SK-N-SH treated with all-trans-retinoic acid at 6 μM for 48 hours (cell line): ENCODE results near the gene CORO7.

Source experiments
- ATAC-seq: fragments of 200-7000 bp; cut with Tn5 transposase; 3 replicates; pipeline ENCODE4 v1.9.1; 2020; ENCODE audit warnings: mild to moderate bottlenecking, moderate library complexity
- ARNTL ChIP-seq: fragments of 450-650 bp; formaldehyde crosslinking; IDR thresholded peaks from 2 replicates; pipeline ENCODE4 v1.5.0; 2020; ENCODE audit warnings: low read depth, mild to moderate bottlenecking, moderate library complexity, borderline replicate concordance
- BACH2 ChIP-seq: fragments of 250-450 bp; sonication (Bioruptor Pico); IDR thresholded peaks from 2 replicates; pipeline ENCODE4 v1.9.0; 2021; ENCODE audit warnings: mild to moderate bottlenecking, borderline replicate concordance
- CSDC2 ChIP-seq: fragments of 250-450 bp; sonication (Bioruptor Pico); IDR thresholded peaks from 2 replicates; pipeline ENCODE4 v1.5.0; 2020; ENCODE audit warnings: mild to moderate bottlenecking, moderate library complexity
- ESRRG ChIP-seq: fragments of 250-450 bp; sonication (Bioruptor Pico); IDR thresholded peaks from 2 replicates; pipeline ENCODE4 v1.6.1; 2021; ENCODE audit warnings: mild to moderate bottlenecking
- GLIS3 ChIP-seq: fragments of 250-450 bp; sonication (Bioruptor Pico); IDR thresholded peaks from 2 replicates; pipeline ENCODE4 v1.5.0; 2020; ENCODE audit warnings: mild to moderate bottlenecking, moderate library complexity
- ISL1 ChIP-seq: fragments of 250-450 bp; sonication (Bioruptor Pico); IDR thresholded peaks from 2 replicates; pipeline ENCODE4 v2.1.2; 2022; ENCODE audit warnings: mild to moderate bottlenecking, moderate library complexity
- OSR1 ChIP-seq: fragments of 250-450 bp; sonication (Bioruptor Pico); IDR thresholded peaks from 2 replicates; pipeline ENCODE4 v1.8.0; 2022; ENCODE audit warnings: moderate library complexity, mild to moderate bottlenecking, inconsistent platforms
- PPARA ChIP-seq: fragments of 250-450 bp; sonication (Bioruptor Pico); IDR thresholded peaks from 2 replicates; pipeline ENCODE4 v1.5.0; 2020; ENCODE audit warnings: mild to moderate bottlenecking, borderline replicate concordance
- SNAI2 ChIP-seq: fragments of 250-450 bp; sonication (Bioruptor Pico); IDR thresholded peaks from 2 replicates; pipeline ENCODE4 v1.5.0; 2020; ENCODE audit warnings: mild to moderate bottlenecking, moderate library complexity
- TCF4 ChIP-seq: fragments of 250-450 bp; sonication (Bioruptor Pico); IDR thresholded peaks from 2 replicates; pipeline ENCODE4 v1.8.0; 2021; ENCODE audit warnings: mild to moderate bottlenecking, moderate library complexity, borderline replicate concordance
- TOX ChIP-seq: fragments of 250-450 bp; sonication (Bioruptor Pico); IDR thresholded peaks from 2 replicates; pipeline ENCODE4 v1.8.0; 2021; ENCODE audit warnings: mild to moderate bottlenecking, moderate library complexity, borderline replicate concordance
- ZC3H10 ChIP-seq: fragments of 250-450 bp; sonication (Bioruptor Pico); IDR thresholded peaks from 2 replicates; pipeline ENCODE4 v1.5.1; 2021; ENCODE audit warnings: mild to moderate bottlenecking, moderate library complexity
- ZFP30 ChIP-seq: fragments of 450-650 bp; formaldehyde crosslinking; IDR thresholded peaks from 2 replicates; pipeline ENCODE4 v1.5.0; 2022; ENCODE audit warnings: mild to moderate bottlenecking, moderate library complexity
- ZNF70 ChIP-seq: fragments of 450-650 bp; formaldehyde crosslinking; IDR thresholded peaks from 2 replicates; pipeline ENCODE4 v1.5.0; 2020; ENCODE audit warnings: mild to moderate bottlenecking, moderate library complexity
- ZNF8 ChIP-seq: fragments of 450-650 bp; formaldehyde crosslinking; IDR thresholded peaks from 2 replicates; pipeline ENCODE4 v1.5.0; 2020; ENCODE audit warnings: mild to moderate bottlenecking, moderate library complexity
- TF ChIP-seq, protein P1 (sequence below): fragments of 250-450 bp; sonication (Bioruptor Pico); IDR thresholded peaks from 2 replicates; pipeline ENCODE4 v1.8.0; 2021; ENCODE audit warnings: low read depth, mild to moderate bottlenecking, moderate library complexity, borderline replicate concordance
- TF ChIP-seq, protein P2 (sequence below): fragments of 250-450 bp; sonication (Bioruptor Pico); IDR thresholded peaks from 2 replicates; pipeline ENCODE4 v1.5.1; 2021; ENCODE audit warnings: mild to moderate bottlenecking, moderate library complexity
- TF ChIP-seq, protein P3 (sequence below): fragments of 250-450 bp; sonication (Bioruptor Pico); IDR thresholded peaks from 2 replicates; pipeline ENCODE4 v1.5.0; 2020; ENCODE audit warnings: mild to moderate bottlenecking, moderate library complexity
- TF ChIP-seq, protein P4 (sequence below): fragments of 250-450 bp; sonication (Bioruptor Pico); IDR thresholded peaks from 2 replicates; pipeline ENCODE4 v1.8.0; 2020; ENCODE audit warnings: mild to moderate bottlenecking, moderate library complexity, borderline replicate concordance
- TF ChIP-seq, protein P5 (sequence below): fragments of 250-450 bp; sonication (Bioruptor Pico); IDR thresholded peaks from 2 replicates; pipeline ENCODE4 v1.5.1; 2020; ENCODE audit warnings: low read depth, mild to moderate bottlenecking, moderate library complexity

CORO7 gene

DNA sequence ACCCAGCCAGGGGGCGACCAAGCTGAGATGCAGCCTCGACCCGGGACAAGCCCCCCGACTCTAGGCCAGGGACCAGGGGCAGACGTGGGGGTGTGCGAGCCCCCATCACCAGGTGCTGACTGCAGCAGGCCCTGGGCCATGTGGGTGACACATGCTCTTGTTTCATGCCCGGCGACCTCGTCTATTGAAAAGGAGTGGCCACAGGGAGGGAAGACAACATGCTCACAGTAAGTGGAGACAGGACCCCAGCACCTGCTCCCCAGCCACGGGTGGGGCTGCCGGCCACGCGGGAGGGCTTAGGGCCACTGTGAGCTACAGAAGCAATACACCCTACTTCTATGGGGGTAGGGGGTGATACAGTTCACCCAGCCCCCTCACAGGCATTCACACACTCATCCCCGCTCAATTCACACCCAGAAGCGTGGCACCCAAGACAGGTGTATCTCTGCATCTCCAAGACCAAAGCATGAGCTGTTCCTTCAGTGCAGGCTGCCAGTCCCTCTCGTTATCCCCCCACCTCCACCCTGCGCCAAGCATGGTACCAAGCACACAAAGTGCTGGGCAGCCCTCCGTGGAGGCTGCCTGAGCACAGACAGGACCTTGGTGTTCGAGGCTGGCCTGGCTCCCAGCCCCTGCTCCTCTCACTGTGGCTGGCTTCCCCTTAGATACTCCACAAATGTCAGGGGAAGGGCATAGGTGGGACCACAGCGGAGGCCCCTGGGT, 31.2 kb downstream of the CORO7 start:
- peak; percentile 8 for ATAC-seq
- TF ChIP-seq ARNTL (CRISPR knock-in tag) (no peak), TOX (no peak), CSDC2 (no peak), ISL1 (no peak), ZNF70 (CRISPR knock-in tag) (no peak), OSR1 (CRISPR knock-in tag) (no peak), ZFP30 (CRISPR knock-in tag) (no peak), BACH2 (CRISPR knock-in tag) (no peak), SNAI2 (no peak), TCF4 (no peak)
- TF ChIP-seq, protein P1, sequence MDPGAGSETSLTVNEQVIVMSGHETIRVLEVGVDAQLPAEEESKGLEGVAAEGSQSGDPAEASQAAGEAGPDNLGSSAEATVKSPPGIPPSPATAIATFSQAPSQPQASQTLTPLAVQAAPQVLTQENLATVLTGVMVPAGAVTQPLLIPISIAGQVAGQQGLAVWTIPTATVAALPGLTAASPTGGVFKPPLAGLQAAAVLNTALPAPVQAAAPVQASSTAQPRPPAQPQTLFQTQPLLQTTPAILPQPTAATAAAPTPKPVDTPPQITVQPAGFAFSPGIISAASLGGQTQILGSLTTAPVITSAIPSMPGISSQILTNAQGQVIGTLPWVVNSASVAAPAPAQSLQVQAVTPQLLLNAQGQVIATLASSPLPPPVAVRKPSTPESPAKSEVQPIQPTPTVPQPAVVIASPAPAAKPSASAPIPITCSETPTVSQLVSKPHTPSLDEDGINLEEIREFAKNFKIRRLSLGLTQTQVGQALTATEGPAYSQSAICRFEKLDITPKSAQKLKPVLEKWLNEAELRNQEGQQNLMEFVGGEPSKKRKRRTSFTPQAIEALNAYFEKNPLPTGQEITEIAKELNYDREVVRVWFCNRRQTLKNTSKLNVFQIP (CRISPR knock-in tag): no peak
- TF ChIP-seq, protein P2, sequence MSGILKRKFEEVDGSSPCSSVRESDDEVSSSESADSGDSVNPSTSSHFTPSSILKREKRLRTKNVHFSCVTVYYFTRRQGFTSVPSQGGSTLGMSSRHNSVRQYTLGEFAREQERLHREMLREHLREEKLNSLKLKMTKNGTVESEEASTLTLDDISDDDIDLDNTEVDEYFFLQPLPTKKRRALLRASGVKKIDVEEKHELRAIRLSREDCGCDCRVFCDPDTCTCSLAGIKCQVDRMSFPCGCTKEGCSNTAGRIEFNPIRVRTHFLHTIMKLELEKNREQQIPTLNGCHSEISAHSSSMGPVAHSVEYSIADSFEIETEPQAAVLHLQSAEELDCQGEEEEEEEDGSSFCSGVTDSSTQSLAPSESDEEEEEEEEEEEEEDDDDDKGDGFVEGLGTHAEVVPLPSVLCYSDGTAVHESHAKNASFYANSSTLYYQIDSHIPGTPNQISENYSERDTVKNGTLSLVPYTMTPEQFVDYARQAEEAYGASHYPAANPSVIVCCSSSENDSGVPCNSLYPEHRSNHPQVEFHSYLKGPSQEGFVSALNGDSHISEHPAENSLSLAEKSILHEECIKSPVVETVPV (CRISPR knock-in tag): no peak
- TF ChIP-seq, protein P3, sequence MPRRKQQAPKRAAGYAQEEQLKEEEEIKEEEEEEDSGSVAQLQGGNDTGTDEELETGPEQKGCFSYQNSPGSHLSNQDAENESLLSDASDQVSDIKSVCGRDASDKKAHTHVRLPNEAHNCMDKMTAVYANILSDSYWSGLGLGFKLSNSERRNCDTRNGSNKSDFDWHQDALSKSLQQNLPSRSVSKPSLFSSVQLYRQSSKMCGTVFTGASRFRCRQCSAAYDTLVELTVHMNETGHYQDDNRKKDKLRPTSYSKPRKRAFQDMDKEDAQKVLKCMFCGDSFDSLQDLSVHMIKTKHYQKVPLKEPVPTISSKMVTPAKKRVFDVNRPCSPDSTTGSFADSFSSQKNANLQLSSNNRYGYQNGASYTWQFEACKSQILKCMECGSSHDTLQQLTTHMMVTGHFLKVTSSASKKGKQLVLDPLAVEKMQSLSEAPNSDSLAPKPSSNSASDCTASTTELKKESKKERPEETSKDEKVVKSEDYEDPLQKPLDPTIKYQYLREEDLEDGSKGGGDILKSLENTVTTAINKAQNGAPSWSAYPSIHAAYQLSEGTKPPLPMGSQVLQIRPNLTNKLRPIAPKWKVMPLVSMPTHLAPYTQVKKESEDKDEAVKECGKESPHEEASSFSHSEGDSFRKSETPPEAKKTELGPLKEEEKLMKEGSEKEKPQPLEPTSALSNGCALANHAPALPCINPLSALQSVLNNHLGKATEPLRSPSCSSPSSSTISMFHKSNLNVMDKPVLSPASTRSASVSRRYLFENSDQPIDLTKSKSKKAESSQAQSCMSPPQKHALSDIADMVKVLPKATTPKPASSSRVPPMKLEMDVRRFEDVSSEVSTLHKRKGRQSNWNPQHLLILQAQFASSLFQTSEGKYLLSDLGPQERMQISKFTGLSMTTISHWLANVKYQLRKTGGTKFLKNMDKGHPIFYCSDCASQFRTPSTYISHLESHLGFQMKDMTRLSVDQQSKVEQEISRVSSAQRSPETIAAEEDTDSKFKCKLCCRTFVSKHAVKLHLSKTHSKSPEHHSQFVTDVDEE: no peak
- TF ChIP-seq, protein P4, sequence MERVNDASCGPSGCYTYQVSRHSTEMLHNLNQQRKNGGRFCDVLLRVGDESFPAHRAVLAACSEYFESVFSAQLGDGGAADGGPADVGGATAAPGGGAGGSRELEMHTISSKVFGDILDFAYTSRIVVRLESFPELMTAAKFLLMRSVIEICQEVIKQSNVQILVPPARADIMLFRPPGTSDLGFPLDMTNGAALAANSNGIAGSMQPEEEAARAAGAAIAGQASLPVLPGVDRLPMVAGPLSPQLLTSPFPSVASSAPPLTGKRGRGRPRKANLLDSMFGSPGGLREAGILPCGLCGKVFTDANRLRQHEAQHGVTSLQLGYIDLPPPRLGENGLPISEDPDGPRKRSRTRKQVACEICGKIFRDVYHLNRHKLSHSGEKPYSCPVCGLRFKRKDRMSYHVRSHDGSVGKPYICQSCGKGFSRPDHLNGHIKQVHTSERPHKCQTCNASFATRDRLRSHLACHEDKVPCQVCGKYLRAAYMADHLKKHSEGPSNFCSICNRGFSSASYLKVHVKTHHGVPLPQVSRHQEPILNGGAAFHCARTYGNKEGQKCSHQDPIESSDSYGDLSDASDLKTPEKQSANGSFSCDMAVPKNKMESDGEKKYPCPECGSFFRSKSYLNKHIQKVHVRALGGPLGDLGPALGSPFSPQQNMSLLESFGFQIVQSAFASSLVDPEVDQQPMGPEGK (CRISPR knock-in tag): no peak
- TF ChIP-seq, all 23 proteins: peak for 0

DNA sequence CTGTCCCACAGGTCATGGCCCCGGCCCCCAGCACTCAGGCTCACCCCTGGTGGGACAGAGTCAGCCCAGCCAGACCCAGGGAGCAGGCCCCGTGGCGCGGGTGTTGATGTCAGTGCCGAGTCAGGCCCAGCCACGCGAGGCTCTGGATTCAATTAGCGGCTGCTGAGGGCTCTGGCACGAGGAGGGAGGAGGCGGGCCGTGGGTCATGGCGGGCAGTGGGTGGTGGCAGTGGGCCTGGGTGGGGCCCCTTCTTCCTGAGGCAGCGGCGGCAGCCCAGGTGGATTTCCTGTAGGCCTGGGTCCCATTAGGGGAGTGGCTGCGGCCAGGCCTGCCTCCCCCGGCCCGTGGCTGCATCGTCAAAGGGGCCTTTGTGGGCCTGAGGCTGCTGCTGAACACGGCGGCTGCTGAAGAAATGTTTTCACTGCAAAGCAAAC, 31.9 kb downstream of the CORO7 start:
- peak; percentile 64 for ATAC-seq

More for the DNA sequence above, 31.9 kb downstream of the CORO7 start:
- TF ChIP-seq, protein P5, sequence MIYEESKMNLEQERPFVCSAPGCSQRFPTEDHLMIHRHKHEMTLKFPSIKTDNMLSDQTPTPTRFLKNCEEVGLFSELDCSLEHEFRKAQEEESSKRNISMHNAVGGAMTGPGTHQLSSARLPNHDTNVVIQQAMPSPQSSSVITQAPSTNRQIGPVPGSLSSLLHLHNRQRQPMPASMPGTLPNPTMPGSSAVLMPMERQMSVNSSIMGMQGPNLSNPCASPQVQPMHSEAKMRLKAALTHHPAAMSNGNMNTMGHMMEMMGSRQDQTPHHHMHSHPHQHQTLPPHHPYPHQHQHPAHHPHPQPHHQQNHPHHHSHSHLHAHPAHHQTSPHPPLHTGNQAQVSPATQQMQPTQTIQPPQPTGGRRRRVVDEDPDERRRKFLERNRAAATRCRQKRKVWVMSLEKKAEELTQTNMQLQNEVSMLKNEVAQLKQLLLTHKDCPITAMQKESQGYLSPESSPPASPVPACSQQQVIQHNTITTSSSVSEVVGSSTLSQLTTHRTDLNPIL (CRISPR knock-in tag): no peak
- TF ChIP-seq ZNF8 (CRISPR knock-in tag) (no peak), ARNTL (CRISPR knock-in tag) (no peak), GLIS3 (no peak), SNAI2 (no peak), TOX (no peak), OSR1 (CRISPR knock-in tag) (no peak), PPARA (CRISPR knock-in tag) (no peak), BACH2 (CRISPR knock-in tag) (no peak), CSDC2 (no peak), ESRRG (0 out of 2 replicates have a peak, but pooled peaks have one; percentile 51), ZC3H10 (no peak), ZNF70 (CRISPR knock-in tag) (peak; percentile 13; the same call in 1 of the 2 replicates), ISL1 (no peak), TCF4 (peak; percentile 71)
- TF ChIP-seq, protein P3: peak; percentile 55; the same call in 1 of the 2 replicates
- TF ChIP-seq, protein P1 (CRISPR knock-in tag): no peak
- TF ChIP-seq, protein P4 (CRISPR knock-in tag): no peak
